Chondrocyte (in vitro differentiated cells): Measurements from ENCODE around the gene PLA1A. TPM values are rescaled to one million over a fixed set of nuclear protein-coding genes. Genes with fewer than 3 reads are reported as not detected.

Source experiments
- DNase-seq: peaks from one replicate; pipeline ENCODE4 v3.0.0; 2021; ENCODE audit warnings: mixed read lengths, low spot score
- H3K27ac Mint-ChIP-seq: one replicate; pipeline ENCODE4 v1.8.0; 2021; ENCODE audit warnings: mild to moderate bottlenecking, moderate library complexity, mixed read lengths; ENCODE audit not compliant: unreplicated experiment
- H3K27me3 Mint-ChIP-seq: 2 replicates; pipeline ENCODE4 v1.8.0; 2021; ENCODE audit warnings: low read depth, mixed read lengths
- H3K36me3 Mint-ChIP-seq: 2 replicates; pipeline ENCODE4 v1.8.0; 2021; ENCODE audit warnings: low read depth, mixed read lengths
- H3K4me1 Mint-ChIP-seq: 2 replicates; pipeline ENCODE4 v1.8.0; 2021; ENCODE audit warnings: low read depth, mild to moderate bottlenecking, mixed read lengths
- H3K4me3 Mint-ChIP-seq: one replicate; pipeline ENCODE4 v1.8.0; 2021; ENCODE audit warnings: mild to moderate bottlenecking, moderate library complexity, mixed read lengths; ENCODE audit not compliant: unreplicated experiment
- H3K9me3 Mint-ChIP-seq: 2 replicates; pipeline ENCODE4 v1.8.0; 2021; ENCODE audit warnings: low read depth, mixed read lengths
- CTCF ChIP-seq: fragments of 200-600 bp; sonication (generic); IDR thresholded peaks from 2 replicates; pipeline ENCODE4 v1.5.0; 2021; ENCODE audit warnings: antibody characterized with exemption, mild to moderate bottlenecking, moderate library complexity
- total RNA-seq: library from RNA; stranded (reverse); gene quantifications from 3 replicates; pipeline ENCODE4 v1.2.1, GENCODE V29; 2021

Gene PLA1A
- total RNA-seq, 1 donor from 2014 or later: 0.55 TPM

- Mint-ChIP-seq H3K4me1 (no peaks in the 10 kb centered on the region), H3K9me3 (peaks cover 5% of the 10 kb centered on the region), H3K36me3 (peaks cover 3% of the 10 kb centered on the region), H3K4me3 (no peak overlapping the region), H3K27ac (no peak overlapping the region), H3K27me3 (peaks cover 4% of the 10 kb centered on the region)
- DNase-seq: no peak
- TF ChIP-seq CTCF: no peak
Observed at GRCh38 chr3:119616056-119616455, 18.4 kb downstream of the PLA1A start.

DNA sequence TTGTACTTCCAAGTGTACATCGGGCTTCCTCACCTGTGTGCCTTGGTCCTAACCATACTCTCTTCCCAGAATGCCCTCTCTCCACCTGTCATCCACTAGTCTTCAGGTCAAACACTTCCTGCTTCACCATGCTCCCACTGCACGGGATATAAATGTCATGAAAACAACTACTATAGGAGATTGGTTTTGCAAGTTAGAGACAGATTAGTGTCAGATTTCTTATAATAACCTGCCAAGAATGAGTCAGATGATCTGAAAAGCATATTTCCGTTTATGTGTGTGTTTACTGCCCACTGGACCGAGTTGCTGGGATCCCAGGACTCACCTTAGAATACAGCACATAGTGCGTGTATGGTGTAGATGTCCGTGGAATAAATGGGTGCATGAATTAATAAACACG, 21.4 kb downstream of the PLA1A start:
- H3K4me3 Mint-ChIP-seq: no peak overlapping the region
- H3K4me1 Mint-ChIP-seq: no peaks in the 10 kb centered on the region
- no peak for DNase-seq
- peaks cover 4% of the 10 kb centered on the region for H3K27me3 Mint-ChIP-seq
- no peak overlapping the region for H3K27ac Mint-ChIP-seq
- TF ChIP-seq CTCF: no peak
- H3K36me3 Mint-ChIP-seq: no peaks in the 10 kb centered on the region
- H3K9me3 Mint-ChIP-seq: no peaks in the 10 kb centered on the region

GRCh38 chr3:119620899-119621298, 23.2 kb downstream of the PLA1A start:
- no peak for DNase-seq
- peaks cover 4% of the 10 kb centered on the region for H3K4me1 Mint-ChIP-seq
- H3K27ac Mint-ChIP-seq: no peak overlapping the region
- H3K36me3 Mint-ChIP-seq: no peaks in the 10 kb centered on the region
- TF ChIP-seq CTCF: no peak
- no peaks in the 10 kb centered on the region for H3K9me3 Mint-ChIP-seq
- no peak overlapping the region for H3K4me3 Mint-ChIP-seq
- peaks cover 4% of the 10 kb centered on the region for H3K27me3 Mint-ChIP-seq

- Mint-ChIP-seq H3K9me3 (no peaks in the 10 kb centered on the region), H3K27ac (no peak overlapping the region), H3K36me3 (no peaks in the 10 kb centered on the region), H3K4me3 (no peak overlapping the region), H3K27me3 (no peaks in the 10 kb centered on the region), H3K4me1 (peaks cover 31% of the 10 kb centered on the region)
- DNase-seq: no peak
- no peak for TF ChIP-seq CTCF
Observed at GRCh38 chr3:119624002-119624720, 26.5 kb downstream of the PLA1A start.

DNA sequence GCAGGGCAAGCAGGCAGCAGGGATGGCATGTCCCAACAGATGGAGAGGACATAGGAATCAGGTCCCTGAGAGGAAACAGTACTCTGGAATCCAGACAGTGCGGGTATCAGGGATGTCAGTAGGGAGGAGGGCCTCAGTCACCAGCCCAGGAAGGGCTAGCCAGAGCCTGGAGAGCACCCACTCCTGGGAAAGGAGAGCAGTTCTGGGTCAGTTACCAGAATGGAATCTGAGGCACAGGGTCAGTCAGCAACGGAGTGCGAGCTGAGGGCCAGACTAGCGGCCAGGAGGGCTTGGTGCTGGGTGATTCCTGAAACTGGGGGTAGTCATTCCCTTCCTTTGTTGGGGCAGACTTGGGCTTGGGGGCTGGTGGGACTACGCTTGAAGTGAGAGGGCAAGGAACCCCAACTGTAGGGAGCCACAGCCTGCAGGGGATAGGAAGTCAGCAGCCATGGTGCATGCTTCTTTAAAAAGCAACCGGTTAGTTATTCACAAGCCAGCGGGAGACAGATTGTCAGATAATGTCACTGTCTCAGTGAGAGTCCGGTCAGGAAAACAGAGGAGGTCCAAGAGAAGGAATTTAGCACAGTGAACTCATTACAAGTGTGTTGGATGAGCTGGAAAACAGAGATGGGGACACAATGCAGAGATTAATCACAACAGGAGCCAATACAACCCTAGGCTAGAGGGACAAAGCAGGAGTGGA, 27.9 kb downstream of the PLA1A start:
- no peaks in the 10 kb centered on the region for H3K36me3 Mint-ChIP-seq
- no peak overlapping the region for H3K27ac Mint-ChIP-seq
- no peaks in the 10 kb centered on the region for H3K27me3 Mint-ChIP-seq
- no peak overlapping the region for H3K4me3 Mint-ChIP-seq
- TF ChIP-seq CTCF: no peak
- H3K9me3 Mint-ChIP-seq: no peaks in the 10 kb centered on the region
- DNase-seq: no peak
- H3K4me1 Mint-ChIP-seq: peaks cover 45% of the 10 kb centered on the region
